Activated CD8-positive, alpha-beta memory T cell treated with anti-CD3 and anti-CD28 coated beads for 1 hour (primary cell): ENCODE measurements around the gene MCCC2.
A peak's percentile ranks its signal among the peaks of the same experiment; 100 is the strongest.
"Not testable (repeated sequence)": the region's sequence is repeated elsewhere in the genome, so short reads cannot be mapped to it uniquely, and the experiment has no call there.

Experiments used
- DNase-seq, 2 donors: peaks; one replicate each; pipeline ENCODE4 v3.0.0-alpha.2; 2020; ENCODE audit warnings: low read depth in 1 of 2; ENCODE audit errors: extremely low read depth in 1 of 2

Gene MCCC2

DNA sequence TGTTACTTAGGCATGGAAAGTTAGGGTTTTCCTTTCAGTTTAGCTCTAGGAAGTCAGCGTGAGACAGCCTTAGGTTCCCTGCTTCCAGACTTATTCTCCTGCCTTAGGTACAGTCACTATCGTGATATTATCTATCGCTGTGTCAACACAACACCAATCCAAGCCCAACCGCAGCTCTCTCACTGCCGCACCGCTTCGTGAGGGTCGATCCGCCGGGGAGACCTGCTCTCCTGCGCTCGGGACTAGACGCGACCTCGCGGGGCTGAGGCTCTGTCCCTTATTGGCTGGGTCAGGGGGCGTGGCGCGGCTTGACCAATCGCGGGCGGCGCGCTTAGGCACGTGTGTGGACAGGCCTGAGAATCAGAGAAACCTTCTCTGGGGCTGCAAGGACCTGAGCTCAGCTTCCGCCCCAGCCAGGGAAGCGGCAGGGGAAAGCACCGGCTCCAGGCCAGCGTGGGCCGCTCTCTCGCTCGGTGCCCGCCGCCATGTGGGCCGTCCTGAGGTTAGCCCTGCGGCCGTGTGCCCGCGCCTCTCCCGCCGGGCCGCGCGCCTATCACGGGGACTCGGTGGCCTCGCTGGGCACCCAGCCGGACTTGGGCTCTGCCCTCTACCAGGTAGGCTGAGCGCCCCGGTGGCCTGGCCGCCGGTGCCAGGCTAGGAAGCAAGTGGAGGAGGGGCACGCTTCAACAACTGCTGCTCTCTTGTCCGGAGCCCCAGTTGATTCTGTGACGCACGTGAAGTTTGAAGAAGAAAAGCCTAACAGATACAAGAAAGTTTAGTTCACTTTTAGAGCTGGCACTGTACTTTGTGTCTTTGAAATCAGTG lies at the start of gene MCCC2:
TSS of gene MCCC2 (plus strand) at position 400 of the 825 bp plus-strand sequence. CDS start at position 486, 86 bp downstream.
- DNase-seq, result peak; percentile 92 to 94

DNA sequence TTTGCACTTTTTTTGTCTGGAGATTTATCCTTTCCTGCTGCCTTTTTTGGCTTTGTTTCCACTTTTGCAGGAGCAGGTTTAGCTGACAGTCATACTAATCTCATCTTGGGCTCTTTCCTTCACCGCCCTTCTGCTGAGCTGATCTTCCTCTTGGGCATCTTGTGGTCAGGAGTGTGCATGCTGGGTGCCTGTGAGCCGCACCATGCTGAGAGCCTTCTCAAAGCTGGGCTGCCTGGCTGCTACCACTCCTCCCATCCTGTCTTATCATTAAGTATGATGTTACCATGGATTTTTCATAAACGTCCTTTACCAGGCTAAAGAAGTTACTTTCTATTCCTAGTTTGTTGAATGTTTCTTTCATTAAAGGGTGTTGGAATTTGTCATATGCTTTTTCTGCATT lies 49.5 kb upstream of the MCCC2 start:
- DNase-seq, result no peak

DNA sequence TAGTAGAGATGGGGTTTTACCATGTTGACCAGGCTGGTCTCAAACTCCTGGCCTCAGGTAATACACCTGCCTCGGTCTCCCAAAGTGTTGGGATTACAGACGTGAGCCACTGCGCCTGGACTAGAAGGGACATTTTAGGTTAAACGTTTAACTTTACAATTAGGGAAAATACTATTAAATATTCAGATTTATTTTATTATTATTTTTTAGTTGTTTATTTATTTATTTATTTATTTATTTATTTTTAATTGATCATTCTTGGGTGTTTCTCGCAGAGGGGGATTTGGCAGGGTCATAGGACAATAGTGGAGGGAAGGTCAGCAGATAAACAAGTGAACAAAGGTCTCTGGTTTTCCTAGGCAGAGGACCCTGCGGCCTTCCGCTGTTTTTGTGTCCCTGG lies 36.3 kb upstream of the MCCC2 start:
- DNase-seq, result not testable (repeated sequence)

GRCh38 chr5:71551582-71551981 lies 35.6 kb upstream of the MCCC2 start:
- DNase-seq, result not testable (repeated sequence)

DNA sequence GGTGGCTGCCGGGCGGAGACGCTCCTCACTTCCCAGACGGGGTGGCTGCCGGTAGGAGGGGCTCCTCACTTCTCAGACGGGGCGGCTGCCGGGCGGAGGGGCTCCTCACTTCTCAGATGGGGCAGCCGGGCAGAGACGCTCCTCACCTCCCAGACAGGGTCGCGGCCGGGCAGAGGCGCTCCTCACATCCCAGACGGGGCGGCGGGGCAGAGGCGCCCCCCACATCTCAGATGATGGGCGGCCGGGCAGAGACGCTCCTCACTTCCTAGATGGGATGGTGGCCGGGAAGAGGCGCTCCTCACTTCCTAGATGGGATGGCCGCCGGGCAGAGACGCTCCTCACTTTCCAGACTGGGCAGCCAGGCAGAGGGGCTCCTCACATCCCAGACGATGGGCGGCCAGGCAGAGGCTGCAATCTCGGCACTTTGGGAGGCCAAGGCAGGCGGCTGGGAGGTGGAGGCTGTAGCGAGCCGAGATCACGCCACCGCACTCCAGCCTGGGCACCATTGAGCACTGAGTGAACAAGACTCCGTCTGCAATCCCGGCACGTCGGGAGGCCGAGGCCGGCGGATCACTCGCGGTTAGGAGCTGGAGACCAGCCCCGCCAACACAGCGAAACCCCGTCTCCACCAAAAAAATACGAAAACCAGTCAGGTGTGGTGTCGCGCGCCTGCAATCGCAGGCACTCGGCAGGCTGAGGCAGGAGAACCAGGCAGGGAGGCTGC lies 35.0 kb upstream of the MCCC2 start:
- DNase-seq, result not testable (repeated sequence)

DNA sequence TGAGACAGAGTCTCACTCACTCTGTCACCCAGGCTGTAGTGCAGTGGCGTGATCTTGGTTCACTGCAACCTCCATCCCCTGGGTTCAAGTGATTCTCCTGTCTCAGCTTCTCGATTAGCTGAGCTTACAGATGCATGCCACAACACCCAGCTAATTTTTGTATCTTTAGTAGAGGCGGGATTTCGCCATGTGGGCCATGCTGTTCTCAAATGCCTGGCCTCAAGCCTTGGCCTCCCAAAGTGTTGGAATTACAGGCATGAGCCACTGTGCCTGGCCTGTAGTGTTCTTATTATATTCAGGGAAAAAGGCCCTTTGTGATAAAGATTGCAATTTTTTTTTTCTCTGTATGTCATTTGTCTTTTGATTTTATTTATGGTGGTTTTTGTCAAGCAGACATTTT lies 24.0 kb upstream of the MCCC2 start:
- no peak for DNase-seq

DNA sequence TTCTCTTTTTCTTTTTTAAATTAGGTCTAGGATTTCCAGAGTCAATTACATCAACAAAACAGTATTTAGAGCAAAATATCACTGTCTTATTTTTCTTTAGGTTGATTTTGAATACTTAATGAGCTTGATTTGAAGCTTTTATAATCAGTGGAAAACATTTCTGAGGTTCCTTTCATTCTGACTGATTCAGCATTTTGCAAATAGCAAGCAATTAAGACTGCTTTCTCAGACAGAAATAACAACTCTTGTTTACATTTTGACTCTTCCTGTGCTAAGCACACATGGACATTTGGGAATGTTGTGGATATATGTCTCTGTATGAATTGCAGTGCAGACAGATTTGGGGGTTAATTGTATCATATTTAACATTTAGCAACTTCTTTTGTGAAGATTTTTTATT lies 22.2 kb upstream of the MCCC2 start:
- no peak for DNase-seq

DNA sequence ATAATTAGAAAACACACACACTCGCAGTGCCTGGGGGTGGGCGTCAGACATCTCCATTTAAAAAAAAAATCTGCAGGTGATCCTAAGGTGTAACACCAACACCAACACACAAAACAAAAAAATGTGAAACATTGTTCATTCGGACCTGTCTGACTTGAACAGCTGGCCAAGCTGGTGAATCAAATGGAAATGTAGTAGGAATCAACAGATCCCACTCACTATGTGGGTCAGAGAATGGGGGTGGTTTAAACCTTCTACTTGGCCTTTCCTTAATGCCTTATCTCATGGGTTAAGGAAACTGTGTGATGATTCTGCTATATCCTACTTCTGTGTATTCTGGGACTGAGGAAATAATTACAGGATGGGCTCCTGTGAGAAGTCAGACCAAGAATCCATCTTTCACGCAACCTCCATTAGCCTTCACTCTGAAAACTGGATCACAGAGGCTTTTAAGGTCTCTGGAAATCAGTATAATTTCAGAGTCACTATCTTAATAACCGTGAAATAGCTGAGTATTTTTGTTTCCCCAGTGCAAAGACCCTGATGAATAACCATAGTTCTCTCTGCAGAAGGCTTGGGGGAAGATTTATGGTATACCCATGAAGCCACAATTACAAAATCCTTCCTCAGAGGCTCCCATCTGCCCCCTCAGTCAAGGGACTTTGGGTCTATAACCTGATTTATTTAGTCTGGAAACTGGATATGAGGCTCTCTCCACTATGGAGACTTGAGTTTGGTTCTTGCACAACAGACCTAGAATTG lies 17.2 kb upstream of the MCCC2 start:
- DNase-seq, result no peak

DNA sequence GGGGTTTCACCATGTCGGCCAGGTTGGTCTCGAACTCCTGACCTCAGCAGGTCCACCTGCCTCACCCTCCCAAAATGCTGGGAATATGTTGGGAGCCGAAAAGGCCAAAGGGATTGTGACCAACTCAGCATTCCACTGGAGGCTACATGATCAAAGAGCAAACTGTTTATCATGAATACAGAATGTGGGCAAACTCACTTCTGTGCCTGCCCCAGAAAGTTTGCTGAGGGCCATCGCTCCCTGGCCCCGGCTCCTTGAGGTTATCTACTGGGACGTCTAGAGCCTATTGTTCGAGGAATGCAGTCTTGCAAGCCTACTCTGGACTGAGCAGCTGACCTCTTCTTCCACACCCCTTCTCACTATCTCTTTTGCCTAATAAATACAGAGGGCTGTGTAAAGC lies 15.3 kb upstream of the MCCC2 start:
- DNase-seq, result not testable (repeated sequence)

DNA sequence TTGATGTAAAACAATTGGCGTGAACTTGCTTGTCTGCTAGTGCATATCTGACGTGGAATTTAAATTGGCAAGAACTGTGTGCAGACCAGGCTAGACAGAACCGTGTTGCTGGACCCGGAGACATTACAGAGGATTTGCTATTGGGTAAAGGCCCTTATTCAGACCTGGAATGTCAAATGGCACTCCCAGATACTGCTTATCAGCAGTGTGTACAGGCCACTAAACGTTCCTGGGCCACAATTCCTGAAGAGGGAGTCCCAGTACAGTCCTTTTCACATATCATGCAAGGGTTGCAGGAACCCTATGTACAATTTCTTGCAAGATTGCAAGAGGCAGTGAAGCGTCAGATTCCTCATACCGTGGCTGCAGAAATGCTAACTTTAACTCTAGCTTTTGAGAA lies 13.5 kb upstream of the MCCC2 start:
- no peak for DNase-seq

- not testable (repeated sequence) for DNase-seq
Observed at GRCh38 chr5:71575588-71575987, 11.6 kb upstream of the MCCC2 start.

DNA sequence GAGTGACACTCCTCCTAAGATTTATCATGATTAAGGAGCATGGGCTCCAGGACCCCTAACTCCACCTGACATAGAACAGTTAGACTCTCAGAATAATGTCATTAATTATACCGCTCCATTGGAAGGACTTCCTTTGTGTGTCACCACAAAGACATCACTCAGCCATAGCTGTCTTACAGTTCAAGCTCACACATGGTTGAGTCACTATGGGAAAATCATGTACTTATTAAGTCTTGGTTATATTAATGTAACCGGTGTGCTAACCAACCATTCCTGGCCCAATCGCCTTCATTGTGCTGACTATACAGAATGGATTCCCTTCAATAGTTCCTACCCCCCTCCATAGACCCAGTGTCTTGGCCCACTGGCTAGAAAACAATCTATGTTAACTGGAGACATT lies 10.9 kb upstream of the MCCC2 start:
- DNase-seq, result no peak

GRCh38 chr5:71577839-71578238 lies 9.3 kb upstream of the MCCC2 start:
- DNase-seq, result not testable (repeated sequence)

GRCh38 chr5:71582945-71583584 lies 4.1 kb upstream of the MCCC2 start:
- DNase-seq, result no peak

DNA sequence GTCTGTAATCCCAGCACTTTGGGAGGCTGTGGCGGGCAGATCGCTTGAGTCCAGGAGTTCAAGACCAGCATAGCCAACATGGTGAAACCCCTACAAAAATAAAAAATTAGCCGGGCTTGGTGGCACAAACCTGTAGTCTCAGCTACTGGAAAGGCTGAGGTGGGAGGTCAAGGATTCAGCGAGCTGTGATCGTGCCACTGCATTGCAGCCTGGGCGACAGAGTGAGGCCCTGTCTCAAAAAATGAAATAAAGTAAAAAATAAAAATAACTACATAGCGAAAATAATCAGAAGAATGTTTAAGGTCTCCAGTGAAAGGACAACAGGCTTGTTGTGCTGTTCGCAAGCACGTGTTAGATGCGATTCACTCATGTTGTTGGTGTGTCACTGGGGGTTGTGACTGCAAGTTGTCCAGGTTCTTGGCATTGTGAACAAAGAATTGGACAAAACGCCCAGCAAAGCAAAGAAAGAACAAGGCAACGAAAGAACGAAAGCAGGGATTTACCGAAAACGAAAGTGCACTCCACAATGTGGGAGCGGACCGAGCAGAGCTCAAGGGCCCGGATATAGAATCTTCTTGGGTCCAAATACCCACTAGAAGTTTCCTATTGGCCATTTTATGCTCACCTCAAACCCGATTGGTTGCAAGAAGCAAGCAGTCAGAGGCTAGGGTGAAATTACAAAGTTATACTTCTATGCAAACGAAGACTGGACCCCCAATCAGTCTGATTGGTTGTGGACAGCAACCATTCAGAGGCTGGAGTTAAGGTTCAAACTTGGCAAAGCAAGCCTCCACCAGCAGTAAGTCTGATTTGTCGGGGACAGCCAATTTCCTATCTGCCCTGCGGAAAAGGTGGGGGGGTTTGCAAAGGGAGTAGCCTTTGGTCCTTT lies 844 bp upstream of the MCCC2 start:
- no peak for DNase-seq

- DNase-seq, result no peak
Observed at GRCh38 chr5:71587766-71588532, 809 bp downstream of the MCCC2 start.

- no peak for DNase-seq
Observed at GRCh38 chr5:71588533-71588885, 1.4 kb downstream of the MCCC2 start.

GRCh38 chr5:71589903-71590302 lies 2.8 kb downstream of the MCCC2 start:
- DNase-seq, result no peak

DNA sequence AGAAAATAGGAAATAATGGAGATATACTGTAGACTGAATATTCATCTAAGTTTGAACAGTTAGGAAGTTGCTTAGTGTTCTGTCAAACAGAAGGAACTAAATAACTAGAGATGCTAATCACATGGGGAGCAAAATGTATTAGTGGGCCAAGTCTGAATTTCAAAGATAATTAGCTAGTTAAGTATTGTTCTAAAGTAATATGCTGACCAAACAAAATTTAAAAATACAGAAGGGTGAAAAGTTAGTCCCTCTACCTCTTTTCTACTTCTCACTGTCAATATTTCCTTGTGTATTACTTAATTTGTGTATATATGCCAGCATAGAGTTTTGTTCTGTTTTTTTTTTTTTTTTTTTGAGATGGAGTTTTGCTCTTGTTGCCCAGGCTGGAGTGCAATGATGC lies 4.0 kb downstream of the MCCC2 start:
- no peak for DNase-seq
